MM.1S (cell line): ENCODE data around the gene TM9SF4.

ENCODE experiments used
- DNase-seq: peaks from one replicate; pipeline ENCODE4 v3.0.0-alpha.2; 2015
- H2AFZ ChIP-seq: fragments of 300-600 bp; sonication (generic); 2 replicates; pipeline ENCODE4 v1.6.0; 2016; ENCODE audit warnings: antibody characterized with exemption, low read length
- H3F3A ChIP-seq: fragments of 300-600 bp; sonication (generic); 2 replicates; pipeline ENCODE4 v1.6.1; 2016; ENCODE audit warnings: mild to moderate bottlenecking, antibody characterized with exemption, low read length, moderate library complexity, mixed read lengths; ENCODE audit not compliant: insufficient read depth
- H3K27ac ChIP-seq: fragments of 300-600 bp; sonication (generic); 2 replicates; pipeline ENCODE4 v1.5.1; 2016; ENCODE audit warnings: mild to moderate bottlenecking, low read length
- H3K27me3 ChIP-seq: fragments of 300-600 bp; sonication (generic); replicated peaks from 2 replicates; pipeline ENCODE4 v1.6.0; 2016; ENCODE audit warnings: low read length; ENCODE audit not compliant: insufficient read depth
- H3K36me3 ChIP-seq: fragments of 300-600 bp; sonication (generic); replicated peaks from 2 replicates; pipeline ENCODE4 v1.6.1; 2016; ENCODE audit warnings: mild to moderate bottlenecking, low read length, mixed read lengths; ENCODE audit not compliant: insufficient read depth
- H3K4me1 ChIP-seq: fragments of 300-600 bp; sonication (generic); 2 replicates; pipeline ENCODE4 v1.6.1; 2016; ENCODE audit warnings: low read length, mixed read lengths
- H3K4me2 ChIP-seq: fragments of 300-600 bp; sonication (generic); 2 replicates; pipeline ENCODE4 v1.6.0; 2016; ENCODE audit warnings: low read depth, low read length
- H3K4me3 ChIP-seq: fragments of 300-600 bp; sonication (generic); 2 replicates; pipeline ENCODE4 v1.5.1; 2016; ENCODE audit warnings: low read length, mixed read lengths
- H3K79me2 ChIP-seq: fragments of 300-600 bp; sonication (generic); 2 replicates; pipeline ENCODE4 v1.6.1; 2016; ENCODE audit warnings: mixed run types, low read length, mixed read lengths
- H3K9ac ChIP-seq: fragments of 300-600 bp; sonication (generic); 2 replicates; pipeline ENCODE4 v1.6.1; 2016; ENCODE audit warnings: low read length, mixed read lengths
- H3K9me2 ChIP-seq: fragments of 300-600 bp; sonication (generic); replicated peaks from 2 replicates; pipeline ENCODE4 v1.6.1; 2016; ENCODE audit warnings: mild to moderate bottlenecking, low read length, mixed read lengths; ENCODE audit not compliant: insufficient read depth
- H3K9me3 ChIP-seq: fragments of 300-600 bp; sonication (generic); replicated peaks from 2 replicates; pipeline ENCODE4 v1.6.1; 2016; ENCODE audit warnings: mild to moderate bottlenecking, low read length, mixed read lengths; ENCODE audit not compliant: insufficient read depth
- H4K20me1 ChIP-seq: fragments of 300-600 bp; sonication (generic); 2 replicates; pipeline ENCODE4 v1.6.1; 2016; ENCODE audit warnings: mild to moderate bottlenecking, low read length, moderate library complexity, mixed read lengths; ENCODE audit not compliant: insufficient read depth
- EZH2 ChIP-seq: fragments of 300-600 bp; sonication (generic); optimal IDR thresholded peaks from 2 replicates; pipeline ENCODE3; 2017; ENCODE audit warnings: low read depth, mild to moderate bottlenecking, antibody characterized with exemption, low read length, mixed read lengths
- EZH2phosphoT487 ChIP-seq: fragments of 300-600 bp; sonication (generic); IDR thresholded peaks from 2 replicates; pipeline ENCODE4 v1.6.1; 2018; ENCODE audit warnings: antibody characterized with exemption, low read length
- TF ChIP-seq, protein P1 (sequence below): fragments of 300-600 bp; sonication (generic); IDR thresholded peaks from 2 replicates; pipeline ENCODE4 v1.5.1; 2016; ENCODE audit warnings: antibody characterized with exemption, low read length, mixed read lengths

Gene TM9SF4

DNA sequence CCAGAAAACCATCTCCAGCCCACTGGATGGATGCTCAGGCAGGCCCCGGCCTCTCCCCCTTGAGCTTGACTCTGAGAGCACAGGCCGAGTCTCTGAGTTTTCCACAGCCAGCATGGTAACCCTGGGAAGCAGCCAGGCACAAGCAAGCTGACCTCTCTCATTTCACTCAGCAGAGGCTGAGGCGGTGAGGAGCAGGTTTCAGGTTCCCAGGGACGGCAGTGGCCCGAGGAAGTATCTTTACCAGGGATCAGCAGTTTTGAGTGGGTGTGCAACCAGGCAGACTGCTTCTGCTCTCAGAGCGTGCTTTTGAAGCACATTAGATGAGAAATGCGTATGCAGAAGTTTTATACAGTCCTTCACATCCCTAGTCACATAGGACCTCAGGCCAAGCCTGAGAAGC, 44.8 kb upstream of the TM9SF4 start:
- no peaks in the 10 kb centered on the region for H4K20me1 ChIP-seq
- H3K36me3 ChIP-seq = no peaks in the 10 kb centered on the region
- no peak overlapping the region for H3K27ac ChIP-seq
- TF ChIP-seq, protein P1, sequence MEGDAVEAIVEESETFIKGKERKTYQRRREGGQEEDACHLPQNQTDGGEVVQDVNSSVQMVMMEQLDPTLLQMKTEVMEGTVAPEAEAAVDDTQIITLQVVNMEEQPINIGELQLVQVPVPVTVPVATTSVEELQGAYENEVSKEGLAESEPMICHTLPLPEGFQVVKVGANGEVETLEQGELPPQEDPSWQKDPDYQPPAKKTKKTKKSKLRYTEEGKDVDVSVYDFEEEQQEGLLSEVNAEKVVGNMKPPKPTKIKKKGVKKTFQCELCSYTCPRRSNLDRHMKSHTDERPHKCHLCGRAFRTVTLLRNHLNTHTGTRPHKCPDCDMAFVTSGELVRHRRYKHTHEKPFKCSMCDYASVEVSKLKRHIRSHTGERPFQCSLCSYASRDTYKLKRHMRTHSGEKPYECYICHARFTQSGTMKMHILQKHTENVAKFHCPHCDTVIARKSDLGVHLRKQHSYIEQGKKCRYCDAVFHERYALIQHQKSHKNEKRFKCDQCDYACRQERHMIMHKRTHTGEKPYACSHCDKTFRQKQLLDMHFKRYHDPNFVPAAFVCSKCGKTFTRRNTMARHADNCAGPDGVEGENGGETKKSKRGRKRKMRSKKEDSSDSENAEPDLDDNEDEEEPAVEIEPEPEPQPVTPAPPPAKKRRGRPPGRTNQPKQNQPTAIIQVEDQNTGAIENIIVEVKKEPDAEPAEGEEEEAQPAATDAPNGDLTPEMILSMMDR = no peak
- no peak for TF ChIP-seq EZH2
- TF ChIP-seq EZH2phosphoT487 = no peak
- H3F3A ChIP-seq = no peaks in the 10 kb centered on the region
- H3K9me3 ChIP-seq = no peaks in the 10 kb centered on the region
- no peak overlapping the region for H3K4me2 ChIP-seq
- H3K79me2 ChIP-seq = no peaks in the 10 kb centered on the region
- H3K27me3 ChIP-seq = peaks cover 60% of the 10 kb centered on the region
- no peaks in the 10 kb centered on the region for H3K9me2 ChIP-seq
- DNase-seq = no peak
- no peak overlapping the region for H3K4me3 ChIP-seq
- no peaks in the 10 kb centered on the region for H3K4me1 ChIP-seq
- H3K9ac ChIP-seq = no peak overlapping the region
- no peak overlapping the region for H2AFZ ChIP-seq

DNA sequence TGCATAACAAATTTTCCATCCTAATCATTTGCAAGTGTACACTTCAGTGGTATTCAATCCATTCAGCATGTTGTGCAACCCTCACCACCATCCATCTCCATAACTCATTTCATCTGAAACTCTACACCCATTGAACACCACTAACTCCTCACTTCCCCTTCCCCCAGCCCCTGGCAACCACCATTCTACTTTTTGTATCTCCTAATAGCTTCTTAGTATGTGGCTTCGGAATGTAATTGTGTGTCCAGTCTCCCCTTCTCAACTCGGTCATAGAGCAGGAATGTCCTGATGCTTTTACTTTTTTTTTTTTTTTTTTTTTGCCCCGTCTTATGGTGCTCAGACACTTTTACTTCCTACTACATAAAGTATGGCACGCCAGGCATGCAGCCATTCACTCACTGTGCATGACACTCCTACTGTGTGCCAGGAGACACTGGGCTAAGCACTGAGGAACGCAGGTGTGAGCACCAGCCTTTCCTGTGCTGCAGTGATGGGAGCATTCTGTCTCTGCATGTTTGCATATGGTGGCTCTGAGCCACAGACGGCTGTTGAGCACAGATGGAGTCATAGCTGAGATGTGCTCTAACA, 42.2 kb upstream of the TM9SF4 start:
- Histone ChIP-seq H3K9ac (no peak overlapping the region), H3K27ac (no peak overlapping the region), H3K4me3 (no peak overlapping the region), H3K79me2 (no peaks in the 10 kb centered on the region), H2AFZ (no peak overlapping the region), H3K9me2 (no peaks in the 10 kb centered on the region), H3K4me1 (no peaks in the 10 kb centered on the region), H4K20me1 (no peaks in the 10 kb centered on the region), H3K9me3 (no peaks in the 10 kb centered on the region), H3F3A (no peaks in the 10 kb centered on the region), H3K4me2 (no peak overlapping the region), H3K36me3 (no peaks in the 10 kb centered on the region), H3K27me3 (peaks cover 44% of the 10 kb centered on the region)
- no peak for DNase-seq
- TF ChIP-seq EZH2phosphoT487 = no peak
- TF ChIP-seq, protein P1 = no peak
- no peak for TF ChIP-seq EZH2

DNA sequence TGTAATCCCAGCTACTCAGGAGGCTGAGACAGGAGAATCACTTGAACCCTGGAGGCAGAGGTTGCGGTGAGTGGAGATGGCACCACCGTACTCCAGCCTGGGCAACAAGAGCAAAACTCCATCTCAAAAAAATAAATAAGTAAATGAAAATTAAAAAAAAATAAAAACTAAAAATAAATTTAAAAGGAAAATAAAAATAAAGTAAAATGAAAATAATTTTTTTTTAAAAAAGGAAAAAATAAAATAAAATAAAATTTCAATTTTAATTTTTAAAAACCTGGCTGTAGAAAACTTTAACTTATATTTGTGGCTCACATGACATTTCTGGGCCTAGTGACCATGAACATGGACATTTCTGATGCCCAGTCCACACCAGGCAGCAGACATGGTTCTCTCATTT, 41.3 kb upstream of the TM9SF4 start:
- H3K4me2 ChIP-seq = no peak overlapping the region
- DNase-seq = no peak
- no peak overlapping the region for H2AFZ ChIP-seq
- TF ChIP-seq EZH2phosphoT487 (no peak), EZH2 (no peak)
- TF ChIP-seq, protein P1 = no peak
- no peaks in the 10 kb centered on the region for H4K20me1 ChIP-seq
- no peaks in the 10 kb centered on the region for H3F3A ChIP-seq
- H3K9ac ChIP-seq = no peak overlapping the region
- no peaks in the 10 kb centered on the region for H3K79me2 ChIP-seq
- no peaks in the 10 kb centered on the region for H3K4me1 ChIP-seq
- no peak overlapping the region for H3K27ac ChIP-seq
- H3K9me3 ChIP-seq = no peaks in the 10 kb centered on the region
- no peak overlapping the region for H3K4me3 ChIP-seq
- no peaks in the 10 kb centered on the region for H3K9me2 ChIP-seq
- H3K36me3 ChIP-seq = no peaks in the 10 kb centered on the region
- peaks cover 40% of the 10 kb centered on the region for H3K27me3 ChIP-seq
